ENCODE results near the gene MEGF10. TPM values are rescaled to one million over a fixed set of nuclear protein-coding genes. Genes with fewer than 3 reads are reported as not detected.

Gene MEGF10
- total and polyA plus RNA-seq, 2 donors (not counting 1 experiment from before 2014, with no cell fraction given), result not detected

GRCh38 chr5:127302509-127302908 is 11.9 kb downstream of the MEGF10 start:
- no peak overlapping the region for H3K4me3 Mint-ChIP-seq
- no peaks in the 10 kb centered on the region for H3K4me1 ChIP-seq (ENCODE audit: control insufficient read depth in 2 of 2, insufficient read depth in 2 of 2, low read length in 2 of 2)
- no peak overlapping the region for H3K4me2 ChIP-seq (replicated peaks; ENCODE audit: low read depth, low read length, poor library complexity, severe bottlenecking)
- WGBS (ENCODE audit: insufficient coverage), result 76% methylated on average over 4 of the region's 4 CpGs
- no peak overlapping the region for H2AFZ ChIP-seq (ENCODE audit: insufficient read depth, low read depth, low read length, poor library complexity, severe bottlenecking)
- no peaks in the 10 kb centered on the region for H3K9me3 Mint-ChIP-seq (ENCODE audit: insufficient read depth)
- ChIA-PET POLR2A (no interaction called here), CTCF (interaction anchor here (0.7 kb wide), 1 partner anchor 200 kb away, joined by 3 read pairs; no protein-coding TSS in a partner anchor)
- no peak overlapping the region for H3K27ac Mint-ChIP-seq
- intact Hi-C loops (cut with micrococcal nuclease), result no loop called here
- no peaks in the 10 kb centered on the region for H3K79me2 ChIP-seq (ENCODE audit: control insufficient read depth, insufficient read depth, low read length)
- no peaks in the 10 kb centered on the region for H3K27me3 ChIP-seq (replicated peaks in 1 of 4; ENCODE audit: control extremely low read depth in 1 of 4, control insufficient read depth in 3 of 4, insufficient read depth in 4 of 4, low read length in 3 of 4)
- peaks cover 13% of the 10 kb centered on the region for H3K27me3 Mint-ChIP-seq
- H3K36me3 ChIP-seq (replicated peaks in 1 of 2; ENCODE audit: control extremely low read depth in 1 of 2, control insufficient read depth in 1 of 2, extremely low read depth in 1 of 2, insufficient read depth in 2 of 2, low read length in 1 of 2), result no peaks in the 10 kb centered on the region
- H3K9me3 ChIP-seq (ENCODE audit: control extremely low read depth in 1 of 3, control insufficient read depth in 2 of 3, insufficient read depth in 1 of 3, low read length in 2 of 3), result no peaks in the 10 kb centered on the region
- H3K27ac ChIP-seq (ENCODE audit: low read length in 2 of 2), result no peak overlapping the region
- DNase-seq (no peak), ATAC-seq (ENCODE audit: low read depth) (no peak)
- TF ChIP-seq CTCF (IDR thresholded peaks at IDR 0.05) (no peak), EZH2 (IDR thresholded peaks at IDR 0.05; ENCODE audit: borderline replicate concordance, insufficient read depth, low read depth, low read length, poor library complexity, severe bottlenecking) (no peak)
- no peaks in the 10 kb centered on the region for H3K4me1 Mint-ChIP-seq
- no peaks in the 10 kb centered on the region for H4K20me1 ChIP-seq (ENCODE audit: control insufficient read depth, insufficient read depth, low read length, poor library complexity, severe bottlenecking)
- no peak overlapping the region for H3K4me3 ChIP-seq (ENCODE audit: control extremely low read depth in 1 of 5, extremely low read depth in 1 of 5, insufficient read depth in 1 of 5, low read depth in 2 of 5, low read length in 4 of 5)
- no peak overlapping the region for H3K9ac ChIP-seq (ENCODE audit: low read length)

GRCh38 chr5:127303404-127303803 is 12.8 kb downstream of the MEGF10 start:
- TF ChIP-seq EZH2 (IDR thresholded peaks at IDR 0.05; ENCODE audit: borderline replicate concordance, insufficient read depth, low read depth, low read length, poor library complexity, severe bottlenecking) (no peak), CTCF (IDR thresholded peaks at IDR 0.05) (no peak)

More at GRCh38 chr5:127303404-127303803, 12.8 kb downstream of the MEGF10 start:
- ChIA-PET CTCF (interaction anchor here (0.7 kb wide), 1 partner anchor 201 kb away, joined by 3 read pairs; no protein-coding TSS in a partner anchor), POLR2A (no interaction called here)
- Mint-ChIP-seq H3K27me3 (peaks cover 11% of the 10 kb centered on the region), H3K4me3 (no peak overlapping the region), H3K4me1 (no peaks in the 10 kb centered on the region), H3K27ac (no peak overlapping the region), H3K9me3 (ENCODE audit: insufficient read depth) (no peaks in the 10 kb centered on the region)
- no peak for DNase-seq
- Histone ChIP-seq H3K27ac (ENCODE audit: low read length in 2 of 2) (no peak overlapping the region), H3K27me3 (replicated peaks in 1 of 4; ENCODE audit: control extremely low read depth in 1 of 4, control insufficient read depth in 3 of 4, insufficient read depth in 4 of 4, low read length in 3 of 4) (no peaks in the 10 kb centered on the region), H2AFZ (ENCODE audit: insufficient read depth, low read depth, low read length, poor library complexity, severe bottlenecking) (no peak overlapping the region), H3K4me1 (ENCODE audit: control insufficient read depth in 2 of 2, insufficient read depth in 2 of 2, low read length in 2 of 2) (no peaks in the 10 kb centered on the region), H3K79me2 (ENCODE audit: control insufficient read depth, insufficient read depth, low read length) (no peaks in the 10 kb centered on the region), H3K9me3 (ENCODE audit: control extremely low read depth in 1 of 3, control insufficient read depth in 2 of 3, insufficient read depth in 1 of 3, low read length in 2 of 3) (no peaks in the 10 kb centered on the region), H3K4me2 (replicated peaks; ENCODE audit: low read depth, low read length, poor library complexity, severe bottlenecking) (no peak overlapping the region), H3K9ac (ENCODE audit: low read length) (no peak overlapping the region), H3K4me3 (ENCODE audit: control extremely low read depth in 1 of 5, extremely low read depth in 1 of 5, insufficient read depth in 1 of 5, low read depth in 2 of 5, low read length in 4 of 5) (no peak overlapping the region), H4K20me1 (ENCODE audit: control insufficient read depth, insufficient read depth, low read length, poor library complexity, severe bottlenecking) (no peaks in the 10 kb centered on the region), H3K36me3 (replicated peaks in 1 of 2; ENCODE audit: control extremely low read depth in 1 of 2, control insufficient read depth in 1 of 2, extremely low read depth in 1 of 2, insufficient read depth in 2 of 2, low read length in 1 of 2) (no peaks in the 10 kb centered on the region)
- intact Hi-C loops (cut with micrococcal nuclease), result no loop called here
- 100% methylated on average over 1 of the region's 1 CpG for WGBS (ENCODE audit: insufficient coverage)
- ATAC-seq (ENCODE audit: low read depth), result no peak
